GM21526 (cell line): Measurements from ENCODE around the gene LHX8.
"Not testable (repeated sequence)": the region's sequence is repeated elsewhere in the genome, so short reads cannot be mapped to it uniquely, and the experiment has no call there.

Experiments used
- ATAC-seq: cut with Tn5 transposase; IDR thresholded peaks from one replicate; pipeline ENCODE4 v1.9.1; 2021; ENCODE audit warnings: moderate library complexity; ENCODE audit not compliant: unreplicated experiment, low FRiP score

The LHX8 gene

GRCh38 chr1:75133750-75134646 lies at the start of gene LHX8:
Gene LHX8 (plus strand): TSS chr1:75134388. CDS start chr1:75136615, 2,227 bp downstream.
- no peak for ATAC-seq

GRCh38 chr1:75085931-75086330 lies 48.3 kb upstream of the LHX8 start:
- ATAC-seq, result no peak

DNA sequence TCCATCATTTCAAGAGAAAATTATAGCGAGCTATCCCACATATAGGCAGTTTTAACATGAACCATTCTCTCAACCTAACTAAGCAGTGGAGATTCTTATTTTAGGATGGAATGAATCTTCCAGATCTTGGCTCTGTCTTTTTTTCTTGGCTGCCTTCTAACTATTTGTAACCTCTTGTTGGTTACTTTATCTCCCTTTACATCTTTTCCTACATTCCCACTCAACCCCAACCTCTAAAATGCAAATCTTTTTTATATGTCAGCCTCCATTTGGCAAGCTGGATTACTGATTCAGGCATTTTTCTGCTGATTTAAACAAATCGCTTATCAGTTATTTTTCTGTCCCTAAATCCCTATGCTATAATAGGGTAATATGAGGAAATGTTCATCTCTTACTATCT lies 46.9 kb upstream of the LHX8 start:
- no peak for ATAC-seq

DNA sequence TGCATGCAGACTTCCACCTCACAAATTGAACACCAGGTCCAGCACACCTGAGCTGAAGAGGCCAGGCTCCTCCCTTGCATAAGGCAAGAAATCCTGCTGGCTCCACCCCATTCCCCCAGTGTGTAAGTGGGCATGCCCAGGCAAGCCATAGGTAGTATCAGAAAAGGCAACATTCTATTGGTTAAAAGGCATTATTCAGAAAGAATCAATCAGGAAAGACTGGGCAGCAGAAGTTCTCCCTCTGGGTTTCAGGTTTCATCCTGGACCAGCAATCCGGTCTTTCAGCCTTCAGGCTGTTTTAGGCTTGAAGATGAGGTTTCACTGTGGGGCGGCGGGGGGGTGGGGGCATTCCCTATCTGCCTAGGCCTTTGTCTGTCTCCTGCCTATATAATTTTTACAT lies 42.0 kb upstream of the LHX8 start:
- no peak for ATAC-seq

DNA sequence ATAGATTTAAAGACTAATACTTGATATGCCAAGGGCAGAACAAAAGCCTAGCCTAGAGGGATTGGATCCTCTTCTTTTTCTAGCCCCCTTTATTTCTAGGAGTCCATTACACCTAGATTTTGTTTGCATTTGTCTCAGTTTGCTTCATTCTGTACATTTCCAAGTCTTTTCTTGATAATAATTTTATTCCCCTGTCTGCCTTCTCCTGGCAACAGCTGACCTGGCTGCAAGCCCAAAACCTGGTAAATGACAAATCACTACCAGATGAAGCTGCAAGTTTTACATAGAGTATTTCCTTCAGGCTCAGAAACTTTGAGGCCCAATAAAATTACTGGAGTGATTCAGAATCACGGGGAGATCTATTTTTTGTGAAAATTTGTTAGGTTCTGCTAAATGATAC lies 36.5 kb upstream of the LHX8 start:
- no peak for ATAC-seq

GRCh38 chr1:75099581-75099980 lies 34.6 kb upstream of the LHX8 start:
- no peak for ATAC-seq

- ATAC-seq, result no peak
These were observed 33.6 kb upstream of the LHX8 start for GRCh38 chr1:75100481-75101092.

GRCh38 chr1:75112362-75112951 lies 21.7 kb upstream of the LHX8 start:
- ATAC-seq, result not testable (repeated sequence)

DNA sequence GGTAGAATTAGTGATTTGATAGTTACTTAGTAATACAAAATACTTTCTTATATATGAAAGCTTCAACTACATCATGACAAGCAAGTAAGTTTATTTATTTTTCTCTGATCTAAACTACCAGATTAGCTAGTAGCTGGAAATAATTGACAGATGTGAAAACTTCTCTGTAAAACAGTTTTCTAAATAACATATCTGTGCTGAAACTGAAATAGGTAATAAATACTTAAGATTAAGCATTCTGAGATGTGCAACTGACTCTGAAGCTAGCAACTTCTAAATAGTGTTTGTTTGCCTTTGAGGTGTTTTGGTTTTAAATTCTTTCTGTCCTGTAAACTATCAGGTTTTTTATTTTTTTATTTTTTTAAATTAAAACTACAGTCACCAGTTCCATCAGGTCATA lies 18.5 kb upstream of the LHX8 start:
- no peak for ATAC-seq

DNA sequence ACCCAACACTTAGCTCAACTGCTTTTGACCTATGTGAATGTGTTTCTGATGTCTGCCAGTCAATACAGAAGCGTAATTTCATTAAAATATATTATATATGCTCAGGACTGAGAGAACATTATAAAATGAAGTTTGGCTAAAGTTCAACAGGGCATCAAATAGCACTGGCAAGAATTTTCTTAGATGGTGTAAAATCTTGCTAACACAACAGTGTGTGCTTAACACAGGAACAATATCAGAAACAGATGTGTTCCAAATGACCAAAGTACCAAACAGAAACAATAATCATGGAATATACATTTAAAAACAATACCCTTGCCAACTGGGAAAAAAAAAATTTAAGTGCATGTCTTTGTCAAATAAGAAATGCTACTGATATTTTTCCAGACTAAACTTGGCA lies 10.4 kb upstream of the LHX8 start:
- no peak for ATAC-seq

DNA sequence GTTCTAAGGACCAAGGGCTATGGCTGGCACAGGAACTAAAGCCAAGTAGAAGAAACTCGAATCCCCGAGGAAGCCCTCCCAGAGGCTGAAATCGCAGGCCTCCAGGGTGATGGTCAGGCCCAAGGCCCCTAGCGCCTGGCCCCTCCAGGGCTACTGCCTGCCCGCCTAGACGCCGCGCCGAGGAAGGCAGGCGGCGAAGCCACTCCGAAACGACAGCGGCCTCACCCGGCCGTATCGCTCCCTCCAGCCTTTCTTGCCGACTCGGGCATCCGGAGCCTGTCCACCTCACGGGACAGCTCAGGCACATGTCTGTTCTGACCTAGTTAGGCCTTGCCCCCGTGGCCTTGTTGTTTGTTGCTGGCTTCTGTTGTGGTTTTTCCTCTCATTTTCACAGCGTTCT lies 9.7 kb upstream of the LHX8 start:
- no peak for ATAC-seq

DNA sequence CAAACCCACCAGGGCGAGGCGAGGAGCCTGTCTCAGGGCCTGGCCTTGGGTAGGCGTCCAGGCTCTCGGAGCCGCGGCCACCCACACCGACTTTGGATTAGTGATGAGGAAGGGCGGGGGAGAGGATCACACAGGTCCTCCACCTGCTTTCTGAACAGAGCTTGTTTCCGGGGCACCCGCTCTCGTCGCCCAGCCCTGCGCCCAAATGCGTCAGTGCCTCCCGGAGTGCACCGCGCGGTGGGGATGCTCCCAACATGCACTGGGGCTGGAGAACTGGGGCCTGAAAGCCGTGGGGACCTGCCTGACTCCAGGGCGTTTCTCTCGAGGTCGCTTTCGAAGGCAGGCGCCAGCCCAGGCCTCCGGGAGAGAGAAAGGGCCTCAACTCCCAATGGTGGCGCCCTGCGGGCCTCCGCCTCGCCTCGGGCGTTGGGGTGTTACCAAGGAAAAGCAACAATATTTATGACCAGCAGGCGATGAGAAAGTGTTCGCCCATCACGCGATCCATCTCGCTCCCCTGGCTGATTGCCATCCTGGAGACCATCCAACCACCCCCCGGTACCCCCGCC lies 8.9 kb upstream of the LHX8 start:
- no peak for ATAC-seq

DNA sequence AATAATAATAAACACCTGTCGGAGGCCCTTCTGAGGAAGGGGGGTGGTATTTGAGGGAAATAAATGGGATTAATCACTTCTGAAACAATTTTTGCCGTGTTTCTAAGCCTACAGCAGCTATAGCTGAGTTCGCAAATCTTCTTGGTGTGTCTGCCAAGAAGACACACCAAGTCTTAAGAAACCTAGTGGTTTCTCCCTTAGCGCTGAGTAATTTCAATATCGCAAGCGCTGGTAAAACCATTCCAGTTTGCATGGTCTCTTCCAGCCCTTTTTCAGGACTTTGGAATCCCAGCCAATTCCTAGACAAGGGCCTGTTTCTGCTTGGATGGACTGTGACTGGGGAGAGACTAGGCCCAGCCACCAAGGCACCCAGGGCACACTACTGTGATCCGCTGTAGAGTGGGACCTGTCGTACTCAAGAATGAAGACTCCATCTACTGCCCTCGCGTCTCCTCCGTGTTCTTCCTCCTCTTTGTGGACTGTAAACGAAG lies 7.5 kb upstream of the LHX8 start:
- ATAC-seq, result no peak

DNA sequence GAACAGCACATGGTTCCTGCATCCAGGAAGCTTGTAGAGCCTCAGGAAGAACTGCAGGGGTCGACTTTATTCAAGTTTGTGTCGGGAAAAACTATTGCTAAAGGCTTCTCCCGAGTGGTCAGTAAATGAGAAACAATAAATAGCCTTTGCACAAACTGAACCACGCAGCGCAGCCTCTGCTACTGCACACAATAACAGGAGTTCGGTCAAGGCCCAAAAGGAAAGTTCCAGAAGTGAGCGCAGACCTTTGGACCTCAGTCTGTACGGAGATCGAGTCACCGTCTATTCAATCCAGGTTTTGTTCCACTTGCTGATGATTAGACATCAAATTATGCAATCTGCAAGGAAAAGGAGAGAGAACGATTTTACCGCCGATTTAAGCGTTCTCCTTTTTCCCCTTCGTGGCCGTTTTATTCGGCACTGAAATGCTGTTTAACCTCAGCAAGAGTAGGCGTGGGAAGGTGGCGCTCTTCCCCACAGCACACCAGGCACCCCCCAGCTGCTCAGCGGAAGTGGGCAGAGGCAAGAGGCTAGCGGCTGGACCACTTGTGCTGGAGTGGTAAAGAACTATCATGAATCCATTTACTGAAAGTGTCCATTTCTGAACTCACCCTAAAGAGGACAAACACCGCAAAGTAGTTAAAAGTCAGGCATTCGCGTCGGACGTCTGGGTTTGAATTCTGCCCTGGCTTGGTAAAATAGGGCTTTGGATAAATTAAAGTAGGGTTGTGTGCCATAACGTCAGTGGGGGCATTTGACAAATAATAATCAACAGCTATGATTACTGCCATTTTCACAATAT lies 6.1 kb upstream of the LHX8 start:
- no peak for ATAC-seq

- ATAC-seq, result no peak
These were observed 4.6 kb upstream of the LHX8 start for GRCh38 chr1:75129660-75129982.

- no peak for ATAC-seq
These were observed 4.0 kb upstream of the LHX8 start for GRCh38 chr1:75129983-75130789.

- ATAC-seq, result no peak
These were observed 3.2 kb upstream of the LHX8 start for GRCh38 chr1:75130865-75131564.

- no peak for ATAC-seq
These were observed 2.5 kb upstream of the LHX8 start for GRCh38 chr1:75131565-75132241.
